Stimulated activated CD4-positive, alpha-beta T cell treated with anti-CD3 and anti-CD28 coated beads, TNF-alpha, amount 100 ng/mL, for 24 hours (primary cell): ENCODE results near the gene EPB41L2.
"Not testable (repeated sequence)": the region's sequence is repeated elsewhere in the genome, so short reads cannot be mapped to it uniquely, and the experiment has no call there.

Experiments
- DNase-seq, 3 experiments: peaks; one replicate each; pipeline ENCODE4 v3.0.0-alpha.2; 2020; ENCODE audit warnings: low read depth in 3 of 3

EPB41L2 gene

GRCh38 chr6:131037194-131037897 is 25.7 kb downstream of the EPB41L2 start:
- no peak for DNase-seq

- DNase-seq, result no peak
Measured at GRCh38 chr6:131036601-131037000, 26.4 kb downstream of the EPB41L2 start.

- no peak for DNase-seq
Measured at GRCh38 chr6:131036143-131036542, 26.9 kb downstream of the EPB41L2 start.

- no peak for DNase-seq
Measured at GRCh38 chr6:131035582-131035981, 27.5 kb downstream of the EPB41L2 start.

- DNase-seq, result no peak
Measured at GRCh38 chr6:131033631-131034030, 29.4 kb downstream of the EPB41L2 start.

- no peak for DNase-seq
Measured at GRCh38 chr6:131029626-131030297, 33.3 kb downstream of the EPB41L2 start.

GRCh38 chr6:131027326-131027725 is 35.7 kb downstream of the EPB41L2 start:
- no peak for DNase-seq

- DNase-seq, result no peak
Measured at GRCh38 chr6:131026243-131026642, 36.8 kb downstream of the EPB41L2 start.

GRCh38 chr6:131024565-131024964 is 38.5 kb downstream of the EPB41L2 start:
- DNase-seq, result no peak

- DNase-seq, result no peak
Measured at GRCh38 chr6:131023834-131024504, 39.1 kb downstream of the EPB41L2 start.

GRCh38 chr6:131022691-131023090 is 40.4 kb downstream of the EPB41L2 start:
- DNase-seq, result no peak

- DNase-seq, result no peak
Measured at GRCh38 chr6:131017962-131018361, 45.1 kb downstream of the EPB41L2 start.

GRCh38 chr6:131015630-131016263 is 47.3 kb downstream of the EPB41L2 start:
- DNase-seq, result no peak

GRCh38 chr6:131015025-131015591 is 47.9 kb downstream of the EPB41L2 start:
- no peak for DNase-seq

- no peak for DNase-seq
Measured at GRCh38 chr6:131014080-131014776, 48.8 kb downstream of the EPB41L2 start.

- DNase-seq, result no peak
Measured at GRCh38 chr6:131013495-131013894, 49.5 kb downstream of the EPB41L2 start.

- no peak for DNase-seq
Measured at GRCh38 chr6:131009790-131010189, 53.3 kb downstream of the EPB41L2 start.

GRCh38 chr6:131008965-131009364 is 54.1 kb downstream of the EPB41L2 start:
- DNase-seq, result not testable (repeated sequence)

- not testable (repeated sequence) for DNase-seq
Measured at GRCh38 chr6:131007964-131008363, 55.1 kb downstream of the EPB41L2 start.

- no peak for DNase-seq
Measured at GRCh38 chr6:131007286-131007685, 55.8 kb downstream of the EPB41L2 start.

- no peak for DNase-seq
Measured at GRCh38 chr6:131005439-131006016, 57.5 kb downstream of the EPB41L2 start.
